AG04449 (cell line): ENCODE data around the gene DRAM1.
A peak's percentile ranks its signal among the peaks of the same experiment; 100 is the strongest.
"Not testable (repeated sequence)": the region's sequence is repeated elsewhere in the genome, so short reads cannot be mapped to it uniquely, and the experiment has no call there.

Experiments used
- CTCF ChIA-PET: fragments of 350-600 bp; formaldehyde crosslinking; extraction: SDS; loops from one replicate; lab custom pipeline; 2021; ENCODE audit warnings: antibody characterized with exemption; lab: Yijun Ruan, JAX
- POLR2A ChIA-PET: fragments of 400-600, 350-600 bp; formaldehyde crosslinking; extraction: SDS; loops from one replicate; lab custom pipeline; 2020; ENCODE audit warnings: antibody characterized with exemption, inconsistent platforms; lab: Yijun Ruan, JAX
- DNase-seq: peaks from one replicate; pipeline ENCODE4 v3.0.0-alpha.2; 2010; ENCODE audit warnings: low read depth, low spot score
- H3K4me3 ChIP-seq: 2 replicates; pipeline ENCODE4 v1.5.1; 2011; ENCODE audit warnings: low read depth, mild to moderate bottlenecking, control low read depth, low read length
- TF ChIP-seq, protein P1 (sequence below): IDR thresholded peaks from one replicate; pipeline ENCODE4 v1.5.1; 2011; ENCODE audit warnings: mild to moderate bottlenecking, moderate library complexity, low read length, control low read depth, inconsistent platforms; ENCODE audit not compliant: insufficient read depth; ENCODE audit errors: missing control alignments

DRAM1 gene

DNA sequence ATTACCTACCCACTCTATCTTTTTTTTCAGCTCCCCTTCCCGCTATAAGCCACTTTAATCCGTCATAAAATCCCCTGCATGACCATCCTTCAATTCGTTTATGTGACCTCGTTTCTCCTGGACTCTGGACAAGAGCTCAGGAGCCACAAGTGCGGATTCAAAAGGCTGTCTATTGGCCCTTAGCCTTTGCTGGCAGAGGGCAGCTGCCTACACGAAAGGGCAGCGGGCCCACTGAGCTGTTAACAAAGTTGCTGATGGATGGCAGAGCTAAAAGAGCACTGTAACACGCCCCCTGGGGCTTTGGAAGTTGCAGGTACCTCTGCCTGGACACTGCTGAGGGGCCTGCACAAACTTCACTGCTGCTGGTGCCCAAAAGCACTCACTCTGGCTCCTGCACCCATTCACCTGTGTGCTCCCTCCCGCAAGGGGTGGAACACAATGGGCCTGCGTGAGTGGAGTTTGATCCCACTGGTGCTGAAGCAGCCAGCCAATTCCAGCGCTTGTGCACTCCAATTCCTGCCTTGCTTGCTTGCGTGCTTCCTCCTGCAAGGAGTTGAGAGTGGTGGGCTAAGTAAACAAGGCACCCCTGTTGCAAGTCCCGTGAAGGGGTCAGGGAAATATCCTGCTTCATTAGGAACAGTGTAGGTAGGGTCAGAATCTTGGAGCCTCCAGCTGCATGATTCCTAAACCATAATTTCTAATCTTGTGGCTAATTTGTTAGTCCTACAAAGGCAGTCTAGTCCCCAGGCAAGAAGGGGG is 10.6 kb upstream of the DRAM1 start:
- ChIA-PET CTCF (interaction anchor here (0.8 to 1.3 kb wide), 2 partner anchors 9 to 93 kb away, joined by 3 to 4 read pairs; no protein-coding TSS in a partner anchor), POLR2A (no interaction called here)
- no peak overlapping the region for H3K4me3 ChIP-seq
- no peak for DNase-seq
- TF ChIP-seq, protein P1, sequence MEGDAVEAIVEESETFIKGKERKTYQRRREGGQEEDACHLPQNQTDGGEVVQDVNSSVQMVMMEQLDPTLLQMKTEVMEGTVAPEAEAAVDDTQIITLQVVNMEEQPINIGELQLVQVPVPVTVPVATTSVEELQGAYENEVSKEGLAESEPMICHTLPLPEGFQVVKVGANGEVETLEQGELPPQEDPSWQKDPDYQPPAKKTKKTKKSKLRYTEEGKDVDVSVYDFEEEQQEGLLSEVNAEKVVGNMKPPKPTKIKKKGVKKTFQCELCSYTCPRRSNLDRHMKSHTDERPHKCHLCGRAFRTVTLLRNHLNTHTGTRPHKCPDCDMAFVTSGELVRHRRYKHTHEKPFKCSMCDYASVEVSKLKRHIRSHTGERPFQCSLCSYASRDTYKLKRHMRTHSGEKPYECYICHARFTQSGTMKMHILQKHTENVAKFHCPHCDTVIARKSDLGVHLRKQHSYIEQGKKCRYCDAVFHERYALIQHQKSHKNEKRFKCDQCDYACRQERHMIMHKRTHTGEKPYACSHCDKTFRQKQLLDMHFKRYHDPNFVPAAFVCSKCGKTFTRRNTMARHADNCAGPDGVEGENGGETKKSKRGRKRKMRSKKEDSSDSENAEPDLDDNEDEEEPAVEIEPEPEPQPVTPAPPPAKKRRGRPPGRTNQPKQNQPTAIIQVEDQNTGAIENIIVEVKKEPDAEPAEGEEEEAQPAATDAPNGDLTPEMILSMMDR, result no peak

DNA sequence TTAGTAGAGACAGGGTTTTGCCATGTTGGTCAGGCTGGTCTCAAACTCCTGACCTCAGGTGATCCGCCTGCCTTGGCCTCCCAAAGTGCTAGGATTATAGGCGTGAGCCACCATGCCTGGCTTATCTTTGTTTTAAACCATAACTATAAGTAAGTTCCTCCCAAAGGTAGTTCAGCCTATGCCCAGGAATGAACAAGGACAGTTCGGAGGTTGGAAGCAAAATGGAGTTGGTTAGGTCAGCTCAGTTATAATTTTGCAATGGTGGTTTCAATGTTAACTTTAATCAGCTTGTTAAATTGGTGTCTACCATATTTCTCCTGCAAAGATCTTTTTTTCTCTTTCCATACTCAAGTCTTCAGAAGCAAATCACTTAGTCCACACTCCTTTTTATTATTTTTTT is 9.8 kb upstream of the DRAM1 start:
- H3K4me3 ChIP-seq, DNase-seq, POLR2A ChIA-PET, CTCF ChIA-PET: not testable (repeated sequence)

DNA sequence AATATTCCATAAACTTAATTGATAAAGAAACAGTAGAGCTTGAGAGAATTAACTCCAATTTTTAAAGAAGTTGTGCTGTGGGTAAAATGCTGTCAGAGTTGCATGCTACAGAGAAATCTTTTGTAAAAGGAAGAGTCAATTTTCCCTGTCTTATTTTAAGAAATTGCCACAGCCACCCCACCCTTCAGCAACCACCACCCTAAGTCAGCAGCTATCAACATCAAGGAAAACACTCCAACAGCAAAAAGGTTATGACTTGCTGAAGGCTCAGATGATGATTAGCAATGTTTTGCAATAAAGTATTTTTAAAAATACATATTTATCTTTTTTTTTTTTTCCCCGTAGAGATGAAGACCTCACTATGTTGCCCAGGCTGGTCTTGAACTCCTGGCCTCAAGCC is 6.5 kb upstream of the DRAM1 start:
- CTCF ChIA-PET, result interaction anchor here (0.6 kb wide), 1 partner anchor 9 kb away, joined by 4 read pairs; no protein-coding TSS in a partner anchor
- DNase-seq, result no peak
- POLR2A ChIA-PET, result interaction anchor here (0.6 kb wide), 1 partner anchor 40 kb away, joined by 4 read pairs; the partner anchor contains the start of gene GNPTAB
- TF ChIP-seq, protein P1, result no peak
- H3K4me3 ChIP-seq, result no peak overlapping the region

DNA sequence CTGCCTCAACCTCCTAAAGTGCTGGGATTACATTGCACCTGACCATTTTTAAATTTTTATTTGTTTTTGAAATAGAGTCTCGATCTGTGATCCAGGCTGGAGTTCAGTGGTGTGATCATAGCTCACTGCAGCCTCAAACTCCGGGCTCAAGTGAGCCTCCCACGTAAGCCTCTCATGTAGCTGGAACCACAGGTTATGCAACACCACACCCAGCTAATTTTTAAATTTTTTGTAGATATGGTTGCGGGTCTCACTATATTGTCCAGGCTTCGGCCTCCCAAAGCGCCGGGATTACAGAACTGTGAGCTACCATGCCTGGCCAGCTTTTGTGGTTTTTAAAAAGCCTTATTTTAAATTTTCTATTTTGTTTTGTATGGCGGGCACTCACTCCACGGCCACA is 2.2 kb upstream of the DRAM1 start:
- TF ChIP-seq, protein P1, result no peak
- H3K4me3 ChIP-seq, result no peak overlapping the region
- DNase-seq, result no peak
- ChIA-PET CTCF (interaction anchor here (0.8 to 2.3 kb wide), 7 partner anchors 9 to 103 kb away, joined by 3 to 6 read pairs (median 4); partner anchors contain the start of gene GNPTAB), POLR2A (no interaction called here)

DNA sequence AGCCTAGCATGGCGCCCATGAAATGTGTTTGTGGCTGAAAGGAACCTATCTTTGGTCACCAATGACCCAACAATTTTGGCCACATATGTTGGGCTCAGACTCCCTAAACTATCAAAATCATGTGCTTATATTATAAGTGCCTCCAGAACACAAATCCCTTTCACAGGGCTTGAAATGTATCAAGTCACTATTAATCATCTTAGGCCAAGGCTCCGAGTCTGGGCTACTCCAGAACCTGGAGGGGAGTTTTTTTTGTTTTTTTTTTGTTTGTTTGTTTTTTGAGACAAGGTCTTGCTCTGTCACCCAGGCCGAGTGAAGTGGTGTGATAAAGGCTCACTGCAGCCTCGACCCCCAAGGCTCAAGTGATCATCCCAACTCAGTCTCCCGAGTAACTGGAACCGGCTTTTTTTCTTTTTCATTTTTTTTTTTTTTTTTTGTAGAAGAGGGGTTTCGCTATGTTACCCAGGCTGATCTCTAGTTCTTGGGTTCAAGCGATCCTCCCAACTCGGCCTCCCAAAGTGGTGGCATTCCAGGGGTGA is 989 bp upstream of the DRAM1 start:
- CTCF ChIA-PET, result interaction anchor here (1.1 to 2.3 kb wide), 2 partner anchors 45 to 103 kb away, joined by 4 to 6 read pairs; partner anchors contain the start of gene GNPTAB
- POLR2A ChIA-PET, result no interaction called here
- DNase-seq, result no peak
- peak overlapping the region; percentile 95 for H3K4me3 ChIP-seq
- TF ChIP-seq, protein P1, result no peak

DNA sequence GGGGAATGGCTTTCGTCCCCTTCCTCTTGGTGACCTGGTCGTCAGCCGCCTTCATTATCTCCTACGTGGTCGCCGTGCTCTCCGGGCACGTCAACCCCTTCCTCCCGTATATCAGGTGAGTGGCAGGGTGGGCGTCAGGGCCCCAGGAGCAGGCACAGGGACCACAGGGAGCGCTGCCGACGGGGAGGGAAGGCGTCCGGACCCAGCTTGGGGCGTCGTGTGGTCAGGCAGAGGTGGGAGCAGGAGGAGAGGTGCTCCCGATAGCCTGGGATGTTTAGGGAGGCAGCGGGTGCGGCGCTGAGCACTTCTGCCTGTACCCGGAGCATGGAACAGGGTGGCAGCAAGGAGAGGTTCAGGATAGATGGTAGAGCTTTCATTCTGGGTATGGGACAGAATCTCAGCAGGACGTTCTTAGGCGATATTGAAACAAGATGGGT is 444 bp downstream of the DRAM1 start:
- DNase-seq, result no peak
- CTCF ChIA-PET, result interaction anchor here (1.0 kb wide), 1 partner anchor 9 kb away, joined by 3 read pairs; no protein-coding TSS in a partner anchor
- H3K4me3 ChIP-seq, result peak overlapping the region; percentile 95
- POLR2A ChIA-PET, result interaction anchor here (0.8 to 1.0 kb wide), 4 partner anchors 14 to 43 kb away, joined by 3 to 6 read pairs (median 4); no protein-coding TSS in a partner anchor
- TF ChIP-seq, protein P1, result no peak
